GM18498 (cell line): Measurements from ENCODE around the gene NT5DC2.

Source experiments
- ATAC-seq: cut with Tn5 transposase; IDR thresholded peaks from one replicate; pipeline ENCODE4 v1.9.1; 2021; ENCODE audit warnings: mild to moderate bottlenecking, moderate library complexity; ENCODE audit not compliant: unreplicated experiment

Gene NT5DC2

DNA sequence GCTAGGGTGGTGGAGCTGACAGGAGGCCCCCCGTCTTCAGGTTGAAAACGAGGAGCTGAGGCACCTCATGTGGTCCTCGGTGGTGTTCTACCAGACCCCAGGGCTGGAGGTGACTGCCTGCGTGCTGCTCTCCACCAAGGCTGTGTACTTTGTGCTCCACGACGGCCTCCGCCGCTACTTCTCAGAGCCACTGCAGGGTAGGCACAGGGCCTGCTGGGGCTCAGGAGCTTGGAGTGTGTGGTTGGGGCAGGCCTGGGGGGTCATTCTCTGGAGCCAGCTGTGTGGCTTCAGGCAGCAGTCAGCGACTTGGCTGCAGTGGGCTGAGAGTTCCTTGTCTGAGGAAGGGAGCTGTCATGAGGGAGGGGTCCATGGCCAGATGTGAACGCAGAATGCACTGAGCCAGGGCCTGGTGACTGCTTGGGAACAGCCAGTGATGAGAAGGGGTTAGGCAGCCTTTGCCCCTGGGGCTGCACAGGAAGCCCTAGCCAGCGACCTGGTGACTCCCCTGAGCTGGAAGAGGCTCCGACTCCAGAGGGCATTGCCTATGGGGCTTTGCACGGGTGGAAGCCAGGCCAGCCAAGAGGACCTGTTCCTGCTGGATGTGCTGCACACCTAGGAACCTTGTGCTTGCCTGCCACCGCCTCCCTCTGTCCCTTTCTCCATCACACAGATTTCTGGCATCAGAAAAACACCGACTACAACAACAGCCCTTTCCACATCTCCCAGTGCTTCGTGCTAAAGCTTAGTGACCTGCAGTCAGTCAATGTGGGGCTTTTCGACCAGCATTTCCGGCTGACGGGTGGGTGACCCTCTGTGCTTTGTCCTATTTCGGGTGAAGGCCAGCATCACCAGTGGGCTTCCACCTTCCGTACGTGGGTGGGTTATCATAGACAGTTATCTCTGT is 43.4 kb downstream of the NT5DC2 start:
- ATAC-seq = no peak

GRCh38 chr3:52489453-52489852 is 44.2 kb downstream of the NT5DC2 start:
- ATAC-seq = no peak

DNA sequence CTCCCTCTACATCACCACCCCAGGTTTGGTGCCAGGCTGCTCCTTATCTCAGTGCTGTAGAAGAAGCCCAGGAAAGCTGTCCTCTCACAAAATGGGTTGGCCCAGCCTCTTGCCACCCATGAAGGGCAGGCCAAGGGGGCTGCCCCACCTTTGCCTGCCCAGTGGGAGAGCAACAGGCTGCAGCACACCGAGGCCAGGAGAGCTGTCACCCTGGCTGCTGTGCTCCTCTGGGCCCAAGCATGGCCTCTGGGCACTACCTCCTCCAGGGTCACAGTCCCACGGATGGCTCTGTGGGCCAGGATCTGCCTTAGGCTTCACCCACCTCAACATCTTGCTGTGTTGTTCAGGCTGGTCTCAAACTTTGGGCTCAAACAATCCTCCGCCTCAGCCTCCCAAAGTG is 44.9 kb downstream of the NT5DC2 start:
- no peak for ATAC-seq

DNA sequence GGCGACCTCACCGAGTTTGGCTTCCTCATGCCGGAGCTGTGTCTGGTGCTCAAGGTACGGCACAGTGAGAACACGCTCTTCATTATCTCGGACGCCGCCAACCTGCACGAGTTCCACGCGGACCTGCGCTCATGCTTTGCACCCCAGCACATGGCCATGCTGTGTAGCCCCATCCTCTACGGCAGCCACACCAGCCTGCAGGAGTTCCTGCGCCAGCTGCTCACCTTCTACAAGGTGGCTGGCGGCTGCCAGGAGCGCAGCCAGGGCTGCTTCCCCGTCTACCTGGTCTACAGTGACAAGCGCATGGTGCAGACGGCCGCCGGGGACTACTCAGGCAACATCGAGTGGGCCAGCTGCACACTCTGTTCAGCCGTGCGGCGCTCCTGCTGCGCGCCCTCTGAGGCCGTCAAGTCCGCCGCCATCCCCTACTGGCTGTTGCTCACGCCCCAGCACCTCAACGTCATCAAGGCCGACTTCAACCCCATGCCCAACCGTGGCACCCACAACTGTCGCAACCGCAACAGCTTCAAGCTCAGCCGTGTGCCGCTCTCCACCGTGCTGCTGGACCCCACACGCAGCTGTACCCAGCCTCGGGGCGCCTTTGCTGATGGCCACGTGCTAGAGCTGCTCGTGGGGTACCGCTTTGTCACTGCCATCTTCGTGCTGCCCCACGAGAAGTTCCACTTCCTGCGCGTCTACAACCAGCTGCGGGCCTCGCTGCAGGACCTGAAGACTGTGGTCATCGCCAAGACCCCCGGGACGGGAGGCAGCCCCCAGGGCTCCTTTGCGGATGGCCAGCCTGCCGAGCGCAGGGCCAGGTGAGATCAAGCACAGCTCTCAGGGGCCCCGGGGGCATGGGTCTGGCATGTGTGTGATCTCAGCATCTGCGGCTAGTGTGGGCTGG is 45.6 kb downstream of the NT5DC2 start:
- no peak for ATAC-seq

DNA sequence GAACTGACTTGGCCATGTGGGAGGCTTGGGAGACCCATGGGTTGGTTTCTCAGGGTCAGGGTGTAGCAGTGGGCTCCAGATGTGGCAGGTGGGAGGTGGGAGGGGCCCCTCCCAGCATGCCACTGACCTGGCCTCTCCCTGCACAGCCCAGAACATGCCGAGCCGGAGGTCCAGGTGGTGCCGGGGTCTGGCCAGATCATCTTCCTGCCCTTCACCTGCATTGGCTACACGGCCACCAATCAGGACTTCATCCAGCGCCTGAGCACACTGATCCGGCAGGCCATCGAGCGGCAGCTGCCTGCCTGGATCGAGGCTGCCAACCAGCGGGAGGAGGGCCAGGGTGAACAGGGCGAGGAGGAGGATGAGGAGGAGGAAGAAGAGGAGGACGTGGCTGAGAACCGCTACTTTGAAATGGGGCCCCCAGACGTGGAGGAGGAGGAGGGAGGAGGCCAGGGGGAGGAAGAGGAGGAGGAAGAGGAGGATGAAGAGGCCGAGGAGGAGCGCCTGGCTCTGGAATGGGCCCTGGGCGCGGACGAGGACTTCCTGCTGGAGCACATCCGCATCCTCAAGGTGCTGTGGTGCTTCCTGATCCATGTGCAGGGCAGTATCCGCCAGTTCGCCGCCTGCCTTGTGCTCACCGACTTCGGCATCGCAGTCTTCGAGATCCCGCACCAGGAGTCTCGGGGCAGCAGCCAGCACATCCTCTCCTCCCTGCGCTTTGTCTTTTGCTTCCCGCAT is 46.4 kb downstream of the NT5DC2 start:
- ATAC-seq = no peak

DNA sequence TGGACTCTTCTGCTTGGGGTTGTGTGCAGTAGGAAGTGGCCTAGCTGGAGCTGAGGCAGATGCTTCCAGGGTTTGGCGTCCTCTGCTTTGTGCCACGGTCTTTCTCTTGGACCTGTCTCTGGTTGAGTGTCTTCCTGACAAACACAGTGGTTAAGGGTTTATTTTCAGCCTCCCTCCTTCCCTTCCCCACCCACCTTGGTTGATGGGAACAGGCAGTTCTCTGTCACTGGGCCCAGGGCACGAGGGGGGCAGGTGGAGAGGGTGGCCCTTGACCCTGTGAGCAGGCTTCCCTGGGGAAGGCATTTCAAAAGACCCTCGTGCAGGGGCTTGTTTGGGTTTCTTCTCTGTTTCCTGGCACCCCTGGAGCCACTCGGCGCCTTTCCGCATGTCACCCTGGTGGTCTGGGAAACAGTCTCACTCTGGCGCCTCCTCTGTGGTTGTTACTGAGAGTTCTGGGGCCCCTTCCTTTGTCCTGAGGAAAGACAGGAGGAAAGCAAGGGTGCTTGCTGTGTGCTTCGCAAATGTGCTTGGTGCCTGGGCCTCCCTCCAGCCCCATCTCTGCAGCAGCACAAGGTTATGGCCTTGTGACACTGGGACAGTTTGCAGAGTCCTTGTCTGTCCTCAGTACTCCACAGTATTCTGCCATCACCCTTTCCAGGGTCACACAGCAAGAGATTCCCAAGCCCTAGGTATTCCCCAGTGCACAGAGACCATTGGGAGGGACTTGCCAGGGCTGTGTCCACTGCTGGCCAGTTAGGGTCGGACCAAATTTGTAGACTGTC is 48.8 kb downstream of the NT5DC2 start:
- ATAC-seq = no peak

DNA sequence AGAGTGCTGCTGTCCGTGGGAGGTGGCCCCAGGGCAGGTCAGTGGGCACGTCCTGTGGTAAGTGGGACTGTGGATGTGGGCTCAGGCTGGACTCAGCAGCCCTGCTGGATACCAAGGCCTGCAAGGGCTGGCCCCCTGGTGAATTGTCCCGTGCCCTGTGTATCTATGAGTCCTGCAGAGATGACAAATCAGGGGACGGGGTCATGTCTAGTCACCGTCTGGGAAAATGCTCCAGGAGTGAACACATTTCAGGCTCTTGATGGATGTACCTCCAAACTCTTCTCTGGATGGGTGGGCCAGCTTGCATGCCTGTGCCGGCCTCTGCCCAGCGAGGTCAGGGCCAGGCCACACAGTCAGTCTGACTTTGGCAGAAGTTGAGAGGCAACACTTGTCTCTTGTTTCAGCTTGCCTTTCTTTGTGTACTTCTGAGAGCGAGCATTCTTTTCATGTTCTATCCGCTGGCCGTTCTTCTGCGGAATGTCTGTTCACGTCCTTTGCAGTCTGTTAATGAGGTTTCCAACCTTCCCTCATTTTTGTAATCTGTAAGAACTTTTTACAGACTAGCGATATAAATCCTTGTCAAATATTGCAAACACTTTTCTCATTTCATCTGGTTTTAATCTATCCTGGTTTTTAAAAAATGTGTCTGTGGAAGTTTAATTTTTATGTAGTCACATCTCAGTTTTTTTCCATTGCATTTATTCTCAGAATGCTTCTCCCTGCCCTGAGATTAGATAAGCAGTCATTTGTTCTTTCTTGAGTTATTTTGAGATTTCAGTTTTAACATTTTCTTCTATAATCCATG is 49.9 kb downstream of the NT5DC2 start:
- no peak for ATAC-seq

GRCh38 chr3:52483081-52483480 is 50.6 kb downstream of the NT5DC2 start:
- ATAC-seq = no peak

DNA sequence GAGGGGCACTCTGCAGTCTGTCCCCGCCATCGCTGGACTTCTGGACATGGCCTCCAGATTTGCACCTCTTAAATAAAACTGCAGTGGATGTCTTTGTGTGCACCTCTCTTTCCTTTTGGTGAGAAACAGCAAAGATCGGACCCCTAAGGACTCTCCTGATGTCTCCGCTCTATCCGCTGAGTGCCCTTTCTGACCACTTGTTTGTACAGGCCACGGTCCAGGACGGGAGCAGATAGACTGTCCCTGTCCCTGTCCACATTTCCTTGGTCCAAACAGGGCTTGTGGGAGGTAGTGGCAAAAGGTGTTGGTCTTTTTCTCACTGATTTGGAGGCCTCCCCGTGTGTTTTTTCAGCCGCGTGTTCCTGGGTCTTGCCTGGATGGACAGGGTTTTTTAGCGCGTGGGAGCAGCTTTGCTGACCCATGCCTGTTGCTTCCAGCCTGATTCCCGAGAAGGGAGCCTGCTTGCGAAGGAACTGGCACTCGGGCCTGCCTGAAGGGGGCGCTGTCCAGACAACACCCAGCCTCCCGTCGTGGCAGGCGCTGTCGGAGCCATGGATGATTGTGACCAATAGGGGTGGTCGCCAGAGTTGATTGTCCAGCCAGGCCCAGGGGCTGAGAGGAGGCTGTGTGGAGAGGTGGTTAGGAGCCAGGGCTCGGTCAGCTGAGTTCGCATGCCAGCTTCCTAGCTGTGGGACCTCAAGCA is 51.7 kb downstream of the NT5DC2 start:
- ATAC-seq = no peak

DNA sequence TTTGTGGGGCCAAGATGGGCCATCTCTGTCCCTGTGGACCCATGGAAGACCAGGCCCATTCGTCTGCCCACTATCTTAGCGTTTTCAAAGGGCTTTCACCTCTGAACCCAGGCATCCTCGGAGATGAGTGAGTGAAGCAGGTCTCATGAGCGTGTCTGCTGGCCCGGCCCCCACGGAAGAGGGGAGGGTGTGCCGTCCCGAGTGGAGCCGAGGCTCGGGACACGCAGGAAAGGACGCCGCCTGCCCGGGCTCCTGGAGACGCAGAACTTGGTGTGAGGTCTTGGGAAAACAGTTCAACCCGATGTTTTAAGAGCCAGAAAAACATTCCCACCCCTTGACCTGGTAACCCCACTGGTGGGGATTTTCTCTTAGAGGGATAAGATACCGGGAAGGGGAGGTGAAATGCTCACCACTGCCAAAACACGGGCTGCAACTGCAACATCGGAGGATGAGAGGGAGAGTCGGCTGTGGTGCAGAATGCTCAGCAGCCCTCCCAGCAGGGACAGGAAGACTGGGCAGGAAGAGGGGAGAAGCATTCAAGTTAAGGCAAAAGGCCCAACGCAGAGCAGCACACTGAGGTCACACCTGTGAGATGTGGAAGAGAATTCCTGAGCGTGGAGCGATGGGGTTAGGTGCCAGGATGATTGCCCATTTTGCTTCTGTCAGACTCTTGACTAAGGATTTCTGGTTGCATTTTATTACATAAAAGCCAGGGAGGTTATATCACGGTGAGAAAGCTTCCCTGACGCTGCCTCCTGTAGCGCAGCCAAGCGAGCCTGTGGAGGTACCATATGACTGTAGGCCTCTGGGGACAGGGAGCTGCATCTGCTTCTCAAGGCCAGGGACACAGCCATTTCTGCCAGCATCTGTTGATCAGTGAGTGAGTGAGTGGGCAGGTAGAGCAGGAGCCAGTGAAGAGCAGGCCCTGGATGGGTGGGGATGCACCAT is 52.6 kb downstream of the NT5DC2 start:
- ATAC-seq = no peak

DNA sequence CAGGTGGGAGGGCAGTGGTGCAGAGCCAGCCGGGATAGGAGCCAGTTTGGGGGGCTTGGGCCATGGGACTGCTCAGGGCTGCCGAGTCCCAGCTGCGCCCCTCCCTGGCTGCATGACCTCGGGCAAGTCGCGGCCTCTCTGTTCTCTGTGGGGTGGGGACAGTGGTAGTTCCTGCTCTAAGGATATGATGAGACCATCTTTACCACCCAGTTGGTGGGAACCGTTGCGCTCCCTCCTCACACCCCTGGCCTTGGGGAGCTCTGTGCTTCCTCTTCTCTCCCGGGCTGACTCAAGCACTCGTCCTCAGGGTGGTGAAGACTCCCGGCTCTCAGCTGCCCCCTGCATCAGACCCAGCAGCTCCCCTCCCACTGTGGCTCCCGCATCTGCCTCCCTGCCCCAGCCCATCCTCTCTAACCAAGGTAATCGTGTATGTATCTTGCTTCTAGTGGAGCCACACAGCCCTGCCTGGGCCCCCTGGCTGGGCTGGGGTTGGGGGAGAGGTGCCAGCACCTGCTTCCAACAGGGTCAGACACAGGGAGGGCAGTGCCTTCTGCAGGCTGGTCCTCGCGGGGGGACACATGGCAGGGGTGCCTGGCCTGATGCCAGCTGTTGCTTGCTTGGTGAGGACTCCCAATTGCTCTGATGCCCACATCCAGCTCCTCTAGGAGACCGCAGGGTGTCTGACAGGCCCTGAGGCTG is 53.6 kb downstream of the NT5DC2 start:
- ATAC-seq = no peak

GRCh38 chr3:52479037-52479876 is 54.4 kb downstream of the NT5DC2 start:
- no peak for ATAC-seq

DNA sequence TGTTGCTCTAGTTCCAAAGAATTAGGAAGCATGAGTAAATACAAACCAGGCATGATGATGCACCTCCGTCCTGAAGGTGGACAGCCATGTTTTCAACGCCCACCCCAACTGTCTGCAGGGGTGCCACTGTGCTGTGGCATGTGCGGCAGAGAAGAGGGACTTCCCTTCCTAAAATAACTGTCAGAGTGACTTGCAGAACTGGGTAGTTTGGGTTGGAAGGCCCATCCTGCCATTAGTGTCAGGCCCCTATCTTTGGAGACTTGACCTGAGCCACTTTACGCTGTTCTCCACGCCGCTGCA is 55.9 kb downstream of the NT5DC2 start:
- no peak for ATAC-seq

DNA sequence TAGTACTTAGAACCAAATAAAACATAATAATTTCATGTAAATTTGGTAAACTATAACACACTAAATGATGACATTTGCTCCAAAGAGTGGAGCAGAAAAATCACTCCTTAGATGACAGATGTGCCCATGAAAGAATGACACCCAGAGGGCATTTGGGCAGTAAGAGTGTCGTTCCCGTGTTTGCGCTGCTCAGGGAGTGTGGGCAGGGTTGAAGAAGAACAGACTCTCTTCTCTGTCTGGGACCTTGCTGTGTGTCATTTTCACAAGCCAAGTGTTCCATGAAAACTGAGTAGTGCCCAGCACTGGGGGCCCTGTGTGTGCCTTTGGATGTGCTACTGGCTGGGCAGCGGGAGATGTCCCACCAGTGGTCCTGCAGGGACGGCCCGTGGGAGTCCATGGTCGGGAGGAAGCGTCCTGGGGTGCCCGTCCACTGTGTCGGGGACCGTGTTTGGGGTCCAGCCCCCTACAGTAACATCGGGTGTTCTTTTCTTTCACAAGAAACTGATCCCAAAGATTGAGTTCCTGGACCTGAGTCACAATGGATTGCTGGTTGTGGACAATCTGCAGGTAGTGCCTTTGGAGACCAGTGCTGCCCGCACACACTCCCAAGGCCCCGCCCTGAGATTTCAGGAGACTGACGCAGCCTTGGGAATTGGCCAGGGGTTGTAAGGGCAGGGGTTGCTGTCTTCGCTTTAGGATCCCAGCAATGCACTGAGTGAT is 56.4 kb downstream of the NT5DC2 start:
- ATAC-seq = no peak
